Endothelial cell (in vitro differentiated cells): ENCODE results near the gene MAGEA11. TPM values are rescaled to one million over a fixed set of nuclear protein-coding genes. Genes with fewer than 3 reads are reported as not detected.
"Not testable (repeated sequence)": the region's sequence is repeated elsewhere in the genome, so short reads cannot be mapped to it uniquely, and the experiment has no call there.

ENCODE experiments used
- DNase-seq: peaks from one replicate; pipeline ENCODE4 v3.0.0; 2021; ENCODE audit warnings: low spot score
- H3K27ac Mint-ChIP-seq: one replicate; pipeline ENCODE4 v1.8.0; 2021; ENCODE audit warnings: mixed read lengths, inconsistent platforms; ENCODE audit not compliant: unreplicated experiment
- H3K27me3 Mint-ChIP-seq: one replicate; pipeline ENCODE4 v1.8.0; 2021; ENCODE audit warnings: mild to moderate bottlenecking, moderate library complexity, mixed read lengths, inconsistent platforms; ENCODE audit not compliant: unreplicated experiment
- H3K36me3 Mint-ChIP-seq: one replicate; pipeline ENCODE4 v1.8.0; 2021; ENCODE audit warnings: mild to moderate bottlenecking, low read depth, mixed read lengths, inconsistent platforms; ENCODE audit not compliant: unreplicated experiment
- H3K4me1 Mint-ChIP-seq: one replicate; pipeline ENCODE4 v1.8.0; 2021; ENCODE audit warnings: mild to moderate bottlenecking, mixed read lengths, inconsistent platforms; ENCODE audit not compliant: unreplicated experiment
- H3K4me3 Mint-ChIP-seq: one replicate; pipeline ENCODE4 v1.8.0; 2021; ENCODE audit warnings: mild to moderate bottlenecking, mixed read lengths, inconsistent platforms; ENCODE audit not compliant: unreplicated experiment
- H3K9me3 Mint-ChIP-seq: one replicate; pipeline ENCODE4 v1.8.0; 2021; ENCODE audit warnings: mixed read lengths, inconsistent platforms; ENCODE audit not compliant: unreplicated experiment
- CTCF ChIP-seq: fragments of 200-600 bp; sonication (generic); IDR thresholded peaks from one replicate; pipeline ENCODE4 v1.5.0; 2021; ENCODE audit warnings: antibody characterized with exemption; ENCODE audit not compliant: unreplicated experiment
- total RNA-seq: library from RNA; stranded (reverse); fragmentation: NEBNext Ultra II Directional; extraction: Animal tissue kit (Norgen Biotek cat#: 25700); gene quantifications from one replicate; pipeline ENCODE4 v1.2.1, GENCODE V29; 2021; ENCODE audit not compliant: unreplicated experiment

Gene MAGEA11
- total RNA-seq, 1 donor from 2014 or later, result not detected

- TF ChIP-seq CTCF, result no peak
- Mint-ChIP-seq H3K9me3 (no peaks in the 10 kb centered on the region), H3K4me3 (no peak overlapping the region), H3K36me3 (no peaks in the 10 kb centered on the region), H3K4me1 (peaks cover 2% of the 10 kb centered on the region), H3K27ac (no peak overlapping the region), H3K27me3 (no peaks in the 10 kb centered on the region)
- no peak for DNase-seq
Observed at GRCh38 chrX:149715468-149715867, 3.6 kb downstream of the MAGEA11 start.

- Mint-ChIP-seq H3K4me1 (peaks cover 2% of the 10 kb centered on the region), H3K4me3 (no peak overlapping the region), H3K9me3 (no peaks in the 10 kb centered on the region), H3K27me3 (no peaks in the 10 kb centered on the region), H3K27ac (no peak overlapping the region), H3K36me3 (no peaks in the 10 kb centered on the region)
- DNase-seq, result no peak
- TF ChIP-seq CTCF, result no peak
Observed at GRCh38 chrX:149716632-149717031, 4.8 kb downstream of the MAGEA11 start.

GRCh38 chrX:149717803-149718202 is 5.9 kb downstream of the MAGEA11 start:
- Mint-ChIP-seq H3K27me3 (no peaks in the 10 kb centered on the region), H3K9me3 (no peaks in the 10 kb centered on the region), H3K4me3 (no peak overlapping the region), H3K36me3 (no peaks in the 10 kb centered on the region), H3K4me1 (peaks cover 2% of the 10 kb centered on the region), H3K27ac (no peak overlapping the region)
- DNase-seq, result no peak
- no peak for TF ChIP-seq CTCF

GRCh38 chrX:149718757-149719156 is 6.9 kb downstream of the MAGEA11 start:
- Mint-ChIP-seq H3K4me3 (no peak overlapping the region), H3K4me1 (peaks cover 2% of the 10 kb centered on the region), H3K9me3 (no peaks in the 10 kb centered on the region), H3K36me3 (no peaks in the 10 kb centered on the region), H3K27me3 (no peaks in the 10 kb centered on the region), H3K27ac (no peak overlapping the region)
- DNase-seq, result no peak
- TF ChIP-seq CTCF, result no peak

GRCh38 chrX:149720021-149720689 is 8.3 kb downstream of the MAGEA11 start:
- DNase-seq, result no peak
- Mint-ChIP-seq H3K9me3 (no peaks in the 10 kb centered on the region), H3K27me3 (no peaks in the 10 kb centered on the region), H3K36me3 (no peaks in the 10 kb centered on the region), H3K4me1 (peaks cover 2% of the 10 kb centered on the region), H3K27ac (no peak overlapping the region), H3K4me3 (no peak overlapping the region)
- no peak for TF ChIP-seq CTCF

- not testable (repeated sequence) for H3K27ac Mint-ChIP-seq, H3K36me3 Mint-ChIP-seq, H3K4me3 Mint-ChIP-seq, DNase-seq, H3K9me3 Mint-ChIP-seq, H3K27me3 Mint-ChIP-seq, H3K4me1 Mint-ChIP-seq
Observed at GRCh38 chrX:149721241-149721640, 9.4 kb downstream of the MAGEA11 start.
